Effector CD8-positive, alpha-beta T cell (primary cell): ENCODE data around the gene PDE1C.

Source experiments
- DNase-seq: peaks from one replicate; lab custom pipeline; 2025; lab: John Stamatoyannopoulos, UW

Gene PDE1C

DNA sequence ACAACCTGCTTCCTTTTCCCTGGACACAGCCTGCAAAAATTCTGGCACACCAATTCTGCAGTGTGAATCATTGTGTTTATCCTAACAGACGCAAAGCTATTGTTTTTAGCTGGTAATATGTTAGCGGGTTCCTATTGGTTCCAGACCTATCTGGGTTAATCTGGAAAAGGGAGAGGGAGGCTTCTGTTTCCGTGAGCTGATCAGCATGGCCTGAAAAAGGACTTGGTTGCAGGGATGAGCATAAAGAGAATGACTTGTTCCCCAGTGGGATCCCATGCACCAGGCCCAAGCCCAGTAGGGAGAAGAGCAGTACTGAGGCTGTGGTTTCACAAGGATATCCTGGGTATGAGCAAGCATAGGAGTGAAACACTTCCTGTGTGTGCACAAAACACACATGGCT lies 78.4 kb downstream of the PDE1C start:
- no peak for DNase-seq

DNA sequence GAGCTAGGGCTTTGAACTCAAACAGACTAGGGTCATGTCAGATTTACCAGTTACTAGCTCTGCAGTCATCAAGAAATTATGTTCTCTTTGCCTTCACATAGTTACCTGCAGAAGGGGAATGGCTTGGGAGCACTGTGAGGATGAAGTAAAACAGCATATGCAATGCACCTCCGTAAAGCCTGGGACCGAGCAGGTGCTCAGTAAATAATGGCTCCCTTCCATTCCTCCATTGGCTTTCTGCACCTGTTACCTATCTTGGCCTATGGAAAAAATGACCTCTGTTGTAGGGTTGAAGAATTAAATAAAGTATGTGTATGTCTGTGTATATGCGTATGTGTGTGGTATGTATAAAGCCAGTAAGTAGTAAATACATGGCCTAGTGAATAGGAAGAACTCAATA lies 78.8 kb downstream of the PDE1C start:
- no peak for DNase-seq

DNA sequence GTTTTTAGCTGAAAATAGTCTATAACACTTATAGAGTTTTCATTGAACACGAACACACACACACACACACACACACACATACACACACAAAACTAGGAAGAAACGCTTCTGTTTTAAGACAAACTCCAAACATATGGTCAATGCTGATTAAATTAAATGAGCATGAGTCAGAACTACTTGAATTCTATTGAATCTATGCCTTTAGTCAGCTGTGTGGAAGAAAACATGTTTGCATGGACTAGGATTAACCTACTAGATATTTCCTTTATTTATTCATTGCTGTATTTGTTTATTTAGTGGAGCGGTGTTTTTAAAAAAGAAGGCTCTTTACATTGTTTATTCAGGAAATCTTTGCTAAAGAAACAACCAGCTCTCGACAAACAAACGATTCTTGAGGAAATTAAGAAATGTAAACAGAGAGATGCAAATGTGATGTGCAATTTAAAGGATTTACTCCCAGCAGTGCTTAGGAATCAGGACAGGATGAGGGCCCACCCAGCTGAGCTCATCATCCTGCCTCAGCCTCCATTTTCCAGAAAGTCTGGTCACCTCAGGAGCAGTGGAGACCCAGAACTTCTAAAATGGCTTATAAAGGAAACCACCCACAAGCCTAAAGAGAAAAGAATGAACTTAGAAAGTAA lies 83.2 kb downstream of the PDE1C start:
- DNase-seq = no peak

DNA sequence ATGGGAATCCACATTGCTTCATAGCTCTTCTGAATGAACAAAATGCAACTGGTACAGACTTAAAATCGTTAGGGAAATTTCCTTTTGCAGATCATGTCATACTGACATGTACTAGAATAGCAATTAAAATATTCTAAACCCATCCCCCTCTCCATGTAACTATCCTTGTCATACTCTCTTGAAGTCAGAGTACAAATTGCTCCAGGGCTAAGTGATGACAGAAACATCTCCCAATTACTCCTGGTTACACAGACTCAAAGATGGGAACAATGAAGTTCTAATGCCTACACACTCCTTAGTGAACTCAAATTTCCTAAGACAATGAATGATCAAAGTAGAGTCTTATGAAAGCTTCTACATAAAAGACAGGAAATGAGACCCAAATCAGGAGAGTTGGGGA lies 87.2 kb downstream of the PDE1C start:
- DNase-seq = no peak

DNA sequence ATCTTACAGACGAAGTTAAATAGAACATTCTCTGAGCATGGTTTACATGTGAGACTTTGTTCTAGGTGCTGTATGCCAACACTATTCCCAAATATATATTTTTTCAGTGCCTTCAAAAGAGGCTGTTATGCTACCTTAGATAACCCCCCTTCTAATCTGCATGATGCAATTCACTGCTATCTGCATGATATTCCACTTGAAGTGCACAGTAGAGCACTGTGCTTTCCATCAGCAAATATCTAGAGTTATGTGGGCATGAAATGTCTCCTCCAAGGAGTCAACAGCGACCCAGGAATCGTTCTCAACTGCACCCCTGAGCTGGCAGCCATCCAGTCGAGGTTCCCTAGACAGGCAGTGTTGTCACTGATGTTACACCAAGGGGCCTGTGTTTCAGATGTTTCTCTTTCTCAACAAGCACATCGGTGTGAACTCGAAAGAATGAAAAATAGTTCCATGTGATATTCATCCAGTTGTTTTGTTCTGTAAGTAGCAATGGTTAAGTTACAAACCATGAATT lies 88.3 kb downstream of the PDE1C start:
- DNase-seq = no peak

DNA sequence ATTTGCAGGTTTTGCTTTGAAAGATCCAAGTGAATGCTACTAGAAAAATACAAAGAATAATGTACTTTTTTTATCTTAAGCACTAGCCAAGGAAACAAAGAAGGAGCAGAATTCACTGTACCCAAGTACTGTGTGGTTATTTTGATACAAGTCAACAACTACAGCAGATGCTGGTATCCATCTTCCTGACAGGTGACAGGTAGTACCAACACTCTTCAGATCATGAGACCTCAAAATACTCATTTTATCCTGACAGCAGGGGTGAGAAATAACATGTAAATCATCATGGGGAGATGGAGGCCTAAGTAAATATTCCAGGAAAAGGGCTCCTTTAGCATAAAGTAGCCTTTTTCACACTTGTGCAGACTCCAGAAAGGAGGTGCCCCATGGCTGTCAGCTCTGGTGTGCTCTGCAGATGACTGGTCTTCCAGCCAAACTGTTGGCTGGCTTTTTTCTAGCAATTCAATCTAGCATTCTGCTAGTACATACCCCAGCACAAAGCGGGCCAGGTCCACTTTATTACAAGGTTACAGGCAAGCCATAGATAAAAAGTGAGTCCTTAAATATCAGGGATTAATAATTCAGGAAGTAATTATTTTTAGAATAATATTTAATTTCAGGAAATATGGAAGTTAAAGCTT lies 90.4 kb downstream of the PDE1C start:
- DNase-seq = no peak

DNA sequence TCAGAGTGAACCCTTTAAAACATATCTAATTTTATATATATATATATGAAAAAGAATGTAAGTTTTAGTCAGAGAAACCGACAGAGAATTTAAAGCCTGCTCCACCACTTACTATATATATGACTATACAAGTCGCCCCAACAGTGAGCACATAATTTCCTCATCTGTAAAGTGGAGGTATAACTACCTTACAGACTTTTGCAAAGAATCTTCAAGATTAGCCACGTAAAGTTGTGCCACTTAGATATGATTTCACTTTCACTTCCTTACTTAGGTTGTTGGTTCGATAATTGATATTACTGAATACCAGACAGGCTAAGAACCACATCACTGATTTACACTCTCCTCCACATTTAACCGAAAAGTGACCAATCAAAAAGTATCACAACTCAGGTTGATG lies 94.7 kb downstream of the PDE1C start:
- no peak for DNase-seq

DNA sequence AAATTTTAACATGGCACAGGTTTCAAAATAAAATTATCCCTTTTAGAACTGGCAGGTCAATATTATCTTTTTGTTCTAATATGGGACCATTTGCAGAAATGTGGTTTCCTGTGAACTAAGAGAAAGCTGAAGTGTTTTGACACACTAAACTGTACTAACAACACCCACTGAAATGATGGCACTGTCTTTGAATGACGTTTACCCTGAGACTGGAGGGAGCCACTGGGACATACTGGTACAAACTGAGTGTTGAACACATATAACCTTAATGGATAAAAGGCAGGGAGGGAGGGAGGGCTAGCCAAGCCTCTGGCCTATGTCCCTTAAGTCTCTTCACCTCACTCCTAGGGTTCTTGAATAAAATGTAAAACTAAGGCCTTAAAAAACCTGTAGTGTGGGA lies 95.9 kb downstream of the PDE1C start:
- no peak for DNase-seq

DNA sequence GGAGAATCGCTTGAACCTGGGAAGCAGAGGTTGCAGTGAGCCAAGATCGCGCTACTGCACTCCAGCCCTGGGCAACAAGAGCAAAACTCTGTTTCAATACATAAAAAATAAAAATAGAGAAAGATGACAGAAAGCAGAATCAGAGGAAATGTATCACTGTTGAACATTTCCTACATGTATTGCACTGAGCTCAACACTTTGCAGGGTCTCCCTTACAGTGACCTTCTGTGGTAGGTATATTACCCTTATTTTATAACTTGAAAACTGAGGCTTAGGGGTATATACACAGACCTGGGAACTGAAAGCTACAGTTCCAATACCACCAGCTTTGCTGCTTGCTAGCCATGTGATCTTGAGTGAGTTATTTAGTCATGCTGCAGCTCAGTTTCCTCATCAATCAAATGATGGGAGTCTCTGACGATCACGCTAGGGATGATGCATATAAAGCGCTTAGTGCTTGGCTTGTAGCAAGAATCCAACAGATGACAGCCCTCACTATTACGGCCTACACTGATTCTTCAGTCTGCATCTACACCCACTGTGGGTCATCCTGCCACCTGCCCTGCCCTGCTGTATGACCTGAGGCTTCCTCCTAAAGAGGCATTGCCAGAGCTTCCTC lies 99.0 kb downstream of the PDE1C start:
- DNase-seq = no peak

DNA sequence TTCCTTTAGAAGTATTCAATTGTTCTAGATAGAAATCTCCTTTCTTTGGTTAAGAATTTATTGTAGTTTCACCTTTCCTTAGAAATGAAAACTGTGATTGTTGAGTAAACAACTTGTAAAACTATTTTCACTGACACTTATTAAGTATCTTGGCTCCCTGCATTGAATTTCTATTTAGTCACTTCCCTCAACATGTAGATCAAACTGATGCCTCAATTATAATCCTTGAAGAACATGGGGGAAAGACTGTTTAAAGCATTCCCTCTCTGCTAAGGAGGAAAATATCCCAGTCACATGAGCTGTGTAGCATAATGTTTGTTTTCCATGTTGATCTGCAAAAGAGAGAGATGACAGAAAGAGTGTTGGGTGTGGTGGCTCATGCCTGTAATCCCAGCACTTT lies 99.7 kb downstream of the PDE1C start:
- no peak for DNase-seq

DNA sequence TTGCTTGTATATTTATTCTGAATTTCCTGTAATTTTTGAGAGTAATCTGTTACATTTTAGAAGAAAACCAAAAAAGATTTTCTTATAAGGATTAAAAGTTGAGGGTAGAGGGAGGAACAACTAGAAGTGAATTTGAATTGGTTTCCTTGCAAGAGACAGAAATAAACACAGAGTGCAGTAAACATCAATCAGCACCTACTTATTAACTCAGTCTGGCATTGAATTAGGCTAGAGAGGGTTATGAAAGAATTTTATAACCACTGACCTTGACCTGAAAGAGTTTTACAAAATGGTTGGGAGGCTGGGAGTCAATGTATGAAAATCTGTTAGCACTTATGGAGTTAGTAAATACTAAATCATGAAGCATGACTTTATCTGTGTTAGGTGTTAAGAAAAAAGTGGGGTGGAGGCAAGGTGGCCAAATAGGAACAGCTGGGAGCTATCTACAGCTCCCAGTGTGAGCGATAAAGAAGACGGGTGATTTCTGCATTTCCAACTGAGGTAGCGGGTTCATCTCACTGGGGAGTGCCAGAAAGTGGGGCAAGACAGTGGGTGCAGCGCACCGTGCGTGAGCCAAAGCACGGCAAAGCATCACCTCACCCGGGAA lies 106.5 kb downstream of the PDE1C start:
- DNase-seq = no peak

DNA sequence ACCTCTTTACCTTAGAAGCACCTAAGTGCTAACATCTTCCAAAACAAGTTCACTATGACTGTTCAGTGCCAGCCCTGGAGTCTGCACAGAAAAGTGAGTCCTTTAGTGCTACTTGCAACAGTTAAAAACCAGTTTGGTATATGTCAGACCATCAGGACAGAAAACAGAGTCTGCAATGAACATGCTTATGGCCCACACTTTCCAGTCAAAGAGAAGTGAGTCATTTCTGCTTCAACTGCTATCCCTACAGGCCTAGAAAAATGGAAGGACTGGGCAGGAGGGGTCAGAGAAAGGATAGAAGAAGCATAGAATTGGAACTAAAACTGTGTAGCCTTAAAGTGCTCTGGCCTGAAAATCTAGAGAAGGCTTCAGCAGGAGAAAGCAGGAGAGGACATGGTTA lies 108.0 kb downstream of the PDE1C start:
- no peak for DNase-seq

DNA sequence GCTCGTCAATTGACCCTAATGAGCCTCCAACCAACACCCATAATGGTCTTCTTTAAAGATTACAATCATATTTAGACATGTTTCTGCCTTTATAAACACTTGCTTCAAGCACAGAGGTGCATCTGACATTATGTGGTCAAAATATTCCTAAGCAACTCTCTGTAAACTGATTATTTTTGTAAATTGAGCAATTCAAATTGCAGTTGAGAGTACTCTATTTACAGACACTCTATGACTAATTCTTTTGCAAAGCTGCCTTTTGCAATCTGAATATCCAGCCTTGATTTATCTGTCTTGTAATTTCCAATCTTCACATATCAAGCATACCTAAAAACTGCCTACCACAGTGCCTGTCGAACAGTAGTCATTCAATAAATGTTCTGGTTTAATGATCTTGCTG lies 112.0 kb downstream of the PDE1C start:
- no peak for DNase-seq

DNA sequence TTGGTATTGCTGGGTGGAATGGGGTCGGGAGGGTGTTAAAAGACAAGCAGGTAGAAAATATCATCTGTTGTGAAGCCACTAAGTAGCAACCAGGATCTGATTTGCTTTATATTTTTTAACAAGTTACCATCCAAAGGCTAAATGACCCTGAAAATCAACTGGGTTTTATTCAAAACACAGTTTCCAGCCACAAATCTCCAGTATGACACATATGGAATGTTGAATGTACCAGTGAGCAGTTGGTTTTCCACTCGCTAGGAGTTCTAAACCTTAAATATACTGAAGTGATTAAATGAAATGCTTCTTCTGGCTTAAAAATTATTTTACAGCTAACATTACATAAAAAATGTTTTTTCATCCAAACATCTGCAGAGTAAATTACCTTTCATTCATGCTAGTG lies 112.5 kb downstream of the PDE1C start:
- no peak for DNase-seq

DNA sequence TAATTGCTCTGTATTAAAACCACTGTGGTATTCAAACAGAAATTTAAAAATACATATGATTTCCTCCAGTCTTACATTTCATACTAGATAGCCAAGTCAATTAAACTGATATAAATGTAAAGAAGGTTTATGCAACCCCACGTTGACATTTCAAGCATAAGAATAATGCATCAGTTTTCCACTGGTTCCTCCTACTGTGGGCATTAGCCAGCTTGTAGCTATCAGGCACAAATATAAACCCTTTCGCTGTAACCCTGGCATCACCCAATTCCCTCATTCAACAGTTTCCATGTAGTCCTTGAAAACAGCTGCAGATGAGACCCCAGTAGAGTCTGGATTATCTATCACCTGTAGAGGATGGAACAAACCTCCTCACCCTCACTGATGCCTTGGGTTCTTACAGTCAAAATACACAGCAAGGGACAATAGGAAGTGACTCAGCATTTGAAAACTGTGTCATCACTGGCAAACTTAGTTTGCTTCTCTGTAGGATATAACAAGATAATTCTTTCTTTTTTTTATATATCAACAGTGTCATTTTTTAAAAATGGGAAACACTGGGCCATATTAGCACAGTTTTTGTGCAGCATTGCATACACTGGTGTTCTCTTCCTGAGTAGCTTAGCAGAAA lies 113.0 kb downstream of the PDE1C start:
- no peak for DNase-seq

DNA sequence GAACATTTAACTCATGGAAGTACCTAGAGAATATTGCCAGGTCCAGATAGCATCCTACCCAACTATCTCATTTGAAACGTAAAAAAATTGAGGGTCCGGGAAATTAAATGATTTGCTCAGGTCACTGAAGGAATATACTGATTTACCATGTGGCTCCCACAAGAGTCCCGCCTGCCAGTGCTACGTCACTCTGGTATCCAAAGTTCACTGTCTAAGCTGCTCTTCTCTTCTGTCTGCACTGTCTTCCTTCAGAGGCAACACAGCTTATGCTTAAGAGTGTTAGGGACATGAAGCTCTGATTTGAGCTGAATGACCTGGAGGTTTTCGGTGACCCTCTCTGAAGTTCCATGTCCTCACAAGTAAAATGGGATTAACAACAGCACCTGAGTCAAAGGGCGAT lies 114.6 kb downstream of the PDE1C start:
- no peak for DNase-seq

DNA sequence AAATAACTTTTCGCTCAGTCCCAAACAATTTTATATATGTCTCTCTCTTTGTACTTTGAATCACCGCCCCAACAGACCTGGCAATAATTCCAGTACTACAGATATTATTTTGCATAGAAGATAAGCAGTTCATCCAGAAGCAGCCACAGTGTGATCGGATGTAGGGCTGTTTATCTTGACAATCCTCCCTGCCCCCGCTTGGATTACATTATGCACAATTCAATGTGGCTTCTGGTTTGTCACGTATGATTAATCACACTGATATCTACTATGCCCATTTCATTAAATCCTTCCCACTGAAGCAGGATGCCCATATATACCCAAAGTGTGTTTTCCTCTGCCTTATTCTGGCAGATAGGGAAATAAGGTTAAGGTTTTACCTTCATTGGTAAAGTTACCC lies 115.2 kb downstream of the PDE1C start:
- DNase-seq = no peak

DNA sequence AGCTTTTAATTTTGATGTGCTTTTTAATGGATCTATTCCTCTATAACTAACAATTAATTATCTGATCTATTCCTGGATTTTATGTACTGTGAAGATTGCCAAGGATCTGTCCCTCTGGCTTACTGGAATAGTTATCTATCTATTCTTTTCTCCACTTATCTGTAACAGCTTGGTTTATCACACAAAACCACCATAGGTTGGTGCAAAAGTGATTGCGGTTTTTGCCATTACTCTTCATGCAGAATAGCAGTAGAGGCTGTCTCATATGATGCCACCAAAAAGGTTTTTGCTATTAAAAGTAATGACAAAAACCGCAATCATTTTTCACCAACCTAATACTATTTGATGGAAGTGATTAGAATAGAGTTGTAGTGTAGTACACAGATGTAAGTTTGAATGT lies 115.7 kb downstream of the PDE1C start:
- DNase-seq = no peak

DNA sequence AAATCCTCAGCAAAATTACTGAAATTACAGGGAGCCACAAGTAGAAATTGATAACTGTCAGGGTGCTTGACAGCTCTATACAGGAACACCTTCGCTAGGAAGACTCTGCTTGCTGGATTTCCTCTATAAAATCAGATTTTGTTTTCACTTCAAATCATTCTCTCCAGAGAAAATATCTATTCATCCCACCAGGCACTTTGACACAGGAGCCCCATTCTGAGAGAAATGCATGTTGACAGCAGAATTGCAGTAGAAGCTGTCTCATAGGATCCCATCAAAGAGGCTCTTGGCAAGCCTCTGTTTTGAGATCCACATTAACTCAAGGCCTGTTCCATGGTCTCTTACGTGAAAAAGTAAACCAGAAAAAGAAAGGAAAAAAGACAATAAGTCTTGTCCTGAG lies 116.8 kb downstream of the PDE1C start:
- DNase-seq = no peak

DNA sequence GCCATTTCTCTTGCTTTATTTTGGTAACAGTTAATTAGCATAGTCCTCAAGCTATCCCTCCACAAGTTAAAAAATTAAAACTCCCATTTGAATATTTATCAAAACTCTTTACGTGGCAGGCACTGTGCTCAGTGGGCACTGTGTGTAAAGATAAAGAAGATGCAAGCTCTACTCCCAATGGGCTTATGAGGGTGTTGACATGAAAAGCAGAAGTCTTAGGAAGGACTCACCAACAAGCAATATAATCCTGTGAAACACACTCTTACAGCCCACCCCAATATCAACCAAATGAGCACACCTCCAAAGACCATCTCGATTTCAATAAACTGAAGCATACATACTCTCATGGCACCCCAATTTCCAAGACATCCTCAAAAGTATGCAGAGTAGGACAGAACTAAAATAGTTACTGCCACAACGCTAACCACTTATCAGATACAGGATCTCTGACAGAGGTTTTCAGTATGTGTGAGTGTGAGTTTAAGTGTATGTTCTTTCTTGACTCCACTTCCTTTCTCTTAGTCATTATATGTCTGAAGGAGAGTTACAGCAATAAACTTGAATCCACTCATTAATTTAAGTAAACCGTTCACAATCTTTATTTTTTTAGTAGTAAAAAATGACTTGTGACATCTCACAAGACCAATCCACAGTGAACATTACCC lies 120.0 kb downstream of the PDE1C start:
- DNase-seq = no peak

DNA sequence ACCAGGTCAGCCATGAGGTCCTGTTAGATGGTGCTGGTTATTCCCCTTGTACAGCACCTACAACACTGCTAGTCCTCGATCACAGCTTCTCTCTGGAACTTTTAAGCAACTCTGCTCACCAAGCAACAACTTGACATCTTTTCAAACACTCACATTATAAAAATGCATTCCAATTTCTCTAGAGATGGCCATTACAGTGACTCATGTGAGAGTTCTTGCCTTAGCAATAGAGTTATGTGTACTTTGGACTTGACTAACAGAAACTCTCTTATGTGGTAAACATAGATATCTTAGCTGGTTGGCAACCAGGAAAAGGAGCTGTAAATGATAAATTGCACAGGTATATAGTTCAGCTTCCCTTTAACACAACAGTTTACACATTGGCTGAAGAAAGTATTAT lies 122.2 kb downstream of the PDE1C start:
- DNase-seq = no peak

DNA sequence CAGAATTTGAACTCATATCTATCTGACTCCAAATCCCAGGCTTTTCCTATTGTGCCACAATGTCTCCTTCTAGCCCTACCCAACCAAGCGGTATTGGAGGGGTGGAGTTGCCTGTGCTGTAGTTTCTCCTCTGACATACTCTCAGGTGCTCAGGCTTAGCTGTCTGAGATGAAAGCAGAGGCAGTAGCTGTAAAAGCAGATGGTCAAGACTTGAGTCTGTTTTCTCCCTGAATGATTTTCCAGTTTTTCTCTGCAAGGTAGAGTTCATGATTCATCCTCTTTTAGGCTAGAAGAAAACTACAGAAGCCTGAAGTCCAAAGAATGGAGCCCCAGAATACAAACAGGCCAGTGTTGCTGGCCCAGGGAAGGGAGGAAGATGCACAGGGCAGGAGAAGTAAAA lies 130.0 kb downstream of the PDE1C start:
- DNase-seq = no peak
